ENCODE measurements around the gene PTPRD.
"Not testable (repeated sequence)": the region's sequence is repeated elsewhere in the genome, so short reads cannot be mapped to it uniquely, and the experiment has no call there.

PTPRD gene

DNA sequence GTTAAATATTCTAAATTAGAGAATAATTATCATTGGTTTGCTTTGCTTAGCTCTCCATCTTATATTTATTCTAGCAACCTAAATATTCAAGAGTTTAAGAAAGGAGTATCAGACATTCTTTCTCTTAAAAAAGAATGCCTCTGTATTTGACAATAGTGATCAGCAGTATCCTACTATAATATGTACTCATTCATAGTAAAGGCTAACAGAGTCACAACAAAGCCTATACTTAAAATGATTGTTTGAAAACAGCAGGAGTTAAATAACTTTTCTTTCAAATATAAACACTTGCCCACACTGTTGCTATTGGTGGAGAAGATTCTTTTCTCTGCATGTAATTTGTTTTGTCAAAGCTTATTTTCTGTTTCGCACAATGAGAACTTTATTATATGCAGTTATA, 178.4 kb downstream of the PTPRD start:
- H3K9me3 ChIP-seq (ENCODE audit: control insufficient read depth, insufficient read depth, low read length), result no peaks in the 10 kb centered on the region

DNA sequence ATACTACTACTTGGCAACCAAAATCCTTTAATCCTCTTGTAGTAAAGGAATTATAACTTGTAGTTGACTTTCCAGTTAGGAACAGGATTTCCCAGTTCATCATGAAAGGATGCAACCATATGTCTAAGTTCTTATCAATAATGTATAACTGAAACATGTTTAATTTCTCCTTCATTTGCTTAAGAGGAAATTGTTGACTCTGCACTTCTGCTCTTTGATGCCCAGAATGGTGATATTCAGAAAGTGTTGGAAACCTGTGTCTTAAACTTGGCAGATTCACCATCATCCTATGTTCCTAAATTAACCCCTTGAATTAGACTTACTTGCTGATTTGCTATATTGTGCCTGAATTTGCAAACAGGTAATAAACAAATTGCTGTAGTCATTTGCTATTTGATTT, 201.5 kb downstream of the PTPRD start:
- H3K9ac ChIP-seq (ENCODE audit: low read depth, low read length), result no peak overlapping the region
- no peaks in the 10 kb centered on the region for H3K36me3 ChIP-seq (ENCODE audit: insufficient read depth, low read length)
- H3K4me1 ChIP-seq (ENCODE audit: insufficient read depth, low read length), result no peaks in the 10 kb centered on the region
- H3K9me3 ChIP-seq (ENCODE audit: control insufficient read depth, insufficient read depth, low read length), result no peaks in the 10 kb centered on the region

More for the DNA sequence above, 178.4 kb downstream of the PTPRD start:
- Histone ChIP-seq H3K4me1 (ENCODE audit: insufficient read depth, low read length) (peaks cover 11% of the 10 kb centered on the region; the same call in 1 of the 2 replicates), H3K9ac (ENCODE audit: low read depth, low read length) (no peak overlapping the region), H3K36me3 (ENCODE audit: insufficient read depth, low read length) (no peaks in the 10 kb centered on the region)

DNA sequence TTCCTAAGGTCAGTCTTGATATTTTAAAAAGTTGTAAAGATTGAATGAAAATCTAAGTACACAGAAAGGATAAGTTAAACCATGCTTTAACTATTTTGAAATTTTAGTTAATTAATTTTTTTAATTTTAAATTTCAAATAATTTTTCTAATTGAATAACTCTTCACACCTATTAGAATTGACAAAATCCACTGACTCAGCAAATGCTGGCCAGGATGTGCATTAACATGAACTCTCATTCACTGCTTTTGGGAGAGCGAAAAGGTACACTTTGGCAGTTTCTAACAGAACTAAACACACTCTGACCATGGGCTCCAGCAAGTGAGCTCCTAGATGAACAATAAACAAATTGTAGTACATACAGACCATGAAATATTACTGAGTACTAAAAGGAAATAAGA, 209.5 kb downstream of the PTPRD start:
- Histone ChIP-seq H3K9me3 (ENCODE audit: control insufficient read depth, insufficient read depth, low read length) (no peaks in the 10 kb centered on the region), H3K4me1 (ENCODE audit: insufficient read depth, low read length) (no peaks in the 10 kb centered on the region), H3K9ac (ENCODE audit: low read depth, low read length) (no peak overlapping the region), H3K36me3 (ENCODE audit: insufficient read depth, low read length) (no peaks in the 10 kb centered on the region)

DNA sequence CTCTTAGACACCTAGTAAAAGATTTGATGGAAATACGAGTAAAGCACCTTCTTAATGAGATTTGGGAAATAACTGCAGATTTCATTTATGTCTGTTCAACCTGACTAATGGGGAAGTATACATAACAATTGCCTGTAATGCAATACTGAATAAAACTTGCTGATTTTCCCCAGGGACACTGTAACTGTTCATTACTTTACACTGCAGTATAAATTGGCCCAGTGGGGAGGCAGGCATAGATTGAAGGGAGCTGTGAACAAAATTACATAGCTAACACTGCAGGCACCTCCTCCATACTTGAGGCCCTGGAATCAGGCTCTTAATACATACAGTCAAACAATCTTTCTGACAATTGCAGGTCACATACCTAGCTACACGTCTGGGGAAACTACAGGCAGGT, 216.2 kb downstream of the PTPRD start:
- H3K4me1 ChIP-seq (ENCODE audit: insufficient read depth, low read length), result no peaks in the 10 kb centered on the region
- no peak overlapping the region for H3K9ac ChIP-seq (ENCODE audit: low read depth, low read length)

DNA sequence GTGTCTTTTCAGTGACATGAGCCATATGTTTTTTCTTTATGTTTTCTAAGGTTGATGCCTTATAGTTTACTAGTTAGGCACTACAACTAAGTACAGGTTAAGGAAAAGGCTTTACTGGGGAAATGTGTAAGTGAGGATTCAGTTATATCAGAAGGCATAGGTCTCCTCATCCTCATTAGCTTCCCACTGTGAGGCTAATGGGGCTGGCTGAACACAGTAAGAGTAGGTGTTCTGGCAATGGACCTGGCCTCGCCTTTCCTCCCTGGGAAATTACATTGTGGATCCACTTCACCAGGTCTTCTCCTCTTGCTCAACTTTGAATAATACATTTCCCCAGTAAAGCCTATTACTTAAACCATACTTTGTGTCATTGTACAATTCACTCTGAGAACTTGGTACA, 225.5 kb downstream of the PTPRD start:
- H3K9ac ChIP-seq (ENCODE audit: low read depth, low read length), result no peak overlapping the region
- H3K9me3 ChIP-seq (ENCODE audit: control insufficient read depth, insufficient read depth, low read length), result no peaks in the 10 kb centered on the region
- H3K36me3 ChIP-seq (ENCODE audit: insufficient read depth, low read length), result no peaks in the 10 kb centered on the region
- no peaks in the 10 kb centered on the region for H3K4me1 ChIP-seq (ENCODE audit: insufficient read depth, low read length)

More for the DNA sequence above, 216.2 kb downstream of the PTPRD start:
- Histone ChIP-seq H3K9me3 (ENCODE audit: control insufficient read depth, insufficient read depth, low read length) (no peaks in the 10 kb centered on the region), H3K36me3 (ENCODE audit: insufficient read depth, low read length) (no peaks in the 10 kb centered on the region)

DNA sequence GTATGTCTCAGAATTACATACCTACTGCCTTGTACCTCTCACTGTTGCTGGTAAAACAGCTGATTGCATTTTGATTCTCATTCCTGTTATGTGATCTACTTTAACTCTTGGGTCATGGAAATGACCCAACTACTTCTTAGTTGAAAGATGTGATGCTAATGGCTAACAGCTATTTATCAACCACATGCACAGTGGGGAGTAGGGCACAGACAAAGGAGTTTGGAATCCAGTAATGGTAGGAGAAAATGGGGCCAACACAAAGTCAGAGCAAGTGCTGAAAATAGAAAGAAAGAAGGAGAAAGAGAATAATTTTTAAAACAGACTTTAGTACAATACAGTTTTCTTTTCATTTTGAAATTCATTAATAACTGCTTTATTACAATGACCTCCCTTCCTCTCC, 241.0 kb downstream of the PTPRD start:
- no peak overlapping the region for H3K9ac ChIP-seq (ENCODE audit: low read depth, low read length)
- no peaks in the 10 kb centered on the region for H3K9me3 ChIP-seq (ENCODE audit: control insufficient read depth, insufficient read depth, low read length)
- no peaks in the 10 kb centered on the region for H3K36me3 ChIP-seq (ENCODE audit: insufficient read depth, low read length)
- peaks cover 11% of the 10 kb centered on the region for H3K4me1 ChIP-seq (ENCODE audit: insufficient read depth, low read length)

DNA sequence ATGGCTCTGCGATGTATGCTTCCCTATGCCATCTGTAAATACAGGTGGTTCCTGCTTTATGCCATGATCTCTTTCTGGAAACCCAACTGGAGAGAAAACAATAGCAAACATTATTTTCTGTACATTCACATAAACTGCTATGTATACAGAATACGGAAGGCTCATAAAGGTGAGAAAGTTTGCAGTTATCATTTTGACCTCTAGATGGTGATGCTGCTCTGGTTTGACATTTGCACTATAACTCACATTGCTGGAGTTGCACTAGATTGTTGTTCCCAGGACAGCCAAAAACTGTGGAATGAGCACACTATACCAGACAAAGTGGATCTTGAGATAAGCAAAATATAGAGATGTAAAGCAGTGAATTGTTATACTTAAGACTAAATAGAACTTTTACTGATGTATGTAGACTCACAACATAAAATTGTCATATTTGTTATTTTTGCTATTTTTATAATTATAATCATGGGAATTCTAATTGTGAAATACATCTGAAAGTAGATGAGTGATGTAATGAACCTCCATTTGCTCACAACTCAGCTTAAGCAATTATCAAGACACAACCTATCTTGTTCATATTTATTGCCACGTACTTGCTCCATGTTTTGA, 246.5 kb downstream of the PTPRD start:
- Histone ChIP-seq H3K9ac (ENCODE audit: low read depth, low read length) (no peak overlapping the region), H3K9me3 (ENCODE audit: control insufficient read depth, insufficient read depth, low read length) (no peaks in the 10 kb centered on the region), H3K36me3 (ENCODE audit: insufficient read depth, low read length) (no peaks in the 10 kb centered on the region), H3K4me1 (ENCODE audit: insufficient read depth, low read length) (no peaks in the 10 kb centered on the region)

DNA sequence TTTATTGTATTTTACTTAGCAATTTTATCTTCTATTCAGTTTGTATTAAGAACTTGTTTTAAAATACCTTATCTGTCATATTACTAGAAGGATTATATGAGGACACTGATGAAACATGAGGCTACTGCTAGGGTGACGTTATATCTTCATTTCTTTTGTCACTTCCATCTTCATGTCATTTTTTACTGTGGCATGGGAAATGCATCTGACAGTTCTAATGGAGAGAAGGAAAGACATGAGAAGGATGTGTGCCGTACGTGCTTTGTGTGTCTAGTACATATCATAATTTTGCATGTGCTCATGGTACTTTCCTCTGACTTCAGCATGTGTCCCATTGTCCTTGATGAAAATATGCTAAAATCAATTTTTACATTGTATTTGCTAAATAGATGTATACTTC, 258.2 kb downstream of the PTPRD start:
- Histone ChIP-seq H3K9me3 (ENCODE audit: control insufficient read depth, insufficient read depth, low read length) (no peaks in the 10 kb centered on the region), H3K9ac (ENCODE audit: low read depth, low read length) (no peak overlapping the region), H3K36me3 (ENCODE audit: insufficient read depth, low read length) (no peaks in the 10 kb centered on the region), H3K4me1 (ENCODE audit: insufficient read depth, low read length) (peaks cover 5% of the 10 kb centered on the region; the same call in 1 of the 2 replicates)

DNA sequence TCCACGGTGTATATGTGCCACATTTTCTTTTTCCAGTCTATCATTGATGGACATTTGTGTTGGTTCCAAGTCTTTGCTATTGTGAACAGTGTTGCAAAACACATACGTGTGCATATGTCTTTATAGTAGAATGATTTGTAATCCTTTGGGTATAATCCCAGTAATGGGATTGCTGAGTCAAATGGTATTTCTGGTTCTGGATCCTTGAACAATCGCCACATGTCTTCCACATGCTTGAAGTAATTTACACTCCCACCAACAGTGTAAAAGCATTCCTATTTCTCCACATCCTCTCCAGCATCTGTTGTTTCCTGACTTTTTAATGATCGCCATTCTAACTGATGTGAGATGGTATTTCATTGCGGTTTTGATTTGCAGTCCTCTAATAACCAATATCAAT, 267.2 kb downstream of the PTPRD start:
- H3K36me3 ChIP-seq (ENCODE audit: insufficient read depth, low read length); H3K4me1 ChIP-seq (ENCODE audit: insufficient read depth, low read length); H3K9ac ChIP-seq (ENCODE audit: low read depth, low read length); H3K9me3 ChIP-seq (ENCODE audit: control insufficient read depth, insufficient read depth, low read length): not testable (repeated sequence)

DNA sequence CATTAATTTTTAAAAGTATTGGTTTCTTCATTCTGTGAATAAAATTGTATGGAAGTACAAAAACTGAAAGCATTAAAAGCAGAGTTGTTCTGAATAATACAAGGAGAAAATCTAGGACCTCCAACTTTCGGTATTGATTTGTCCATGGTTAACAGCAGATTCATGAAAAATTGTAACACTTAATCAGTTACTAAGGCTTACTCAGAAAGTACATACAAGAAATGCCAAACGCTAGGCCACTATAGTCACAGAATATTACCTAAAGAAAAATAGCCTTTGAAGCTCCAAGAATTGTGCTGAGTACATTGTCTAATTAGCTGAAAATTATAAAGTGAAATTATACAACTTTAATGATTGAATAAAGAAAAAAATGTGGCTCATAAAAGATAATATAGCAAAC, 271.7 kb downstream of the PTPRD start:
- Histone ChIP-seq H3K4me1 (ENCODE audit: insufficient read depth, low read length) (peaks cover 6% of the 10 kb centered on the region; the same call in 1 of the 2 replicates), H3K36me3 (ENCODE audit: insufficient read depth, low read length) (no peaks in the 10 kb centered on the region), H3K9ac (ENCODE audit: low read depth, low read length) (no peak overlapping the region), H3K9me3 (ENCODE audit: control insufficient read depth, insufficient read depth, low read length) (no peaks in the 10 kb centered on the region; the same call in 1 of the 2 replicates)

DNA sequence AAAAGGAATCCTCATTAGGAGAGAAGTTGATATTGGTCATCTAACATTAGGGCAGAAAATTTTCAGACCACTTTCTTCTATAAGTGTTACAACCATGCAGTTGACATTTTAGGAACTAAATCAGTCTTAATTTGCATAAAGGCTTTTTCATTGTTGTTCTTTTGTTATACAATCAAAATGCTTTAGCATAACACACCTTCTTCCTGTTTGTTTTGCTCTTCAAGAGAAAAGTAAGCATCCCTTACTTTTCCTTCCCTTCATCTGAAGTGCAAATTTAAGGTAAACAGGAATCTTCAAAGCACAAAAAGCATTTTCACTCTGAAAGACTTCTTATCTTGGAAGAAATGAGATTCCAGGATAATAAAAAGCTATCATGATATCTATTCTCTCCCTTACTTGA, 273.6 kb downstream of the PTPRD start:
- Histone ChIP-seq H3K36me3 (ENCODE audit: insufficient read depth, low read length) (no peaks in the 10 kb centered on the region), H3K9ac (ENCODE audit: low read depth, low read length) (no peak overlapping the region), H3K9me3 (ENCODE audit: control insufficient read depth, insufficient read depth, low read length) (no peaks in the 10 kb centered on the region; the same call in 1 of the 2 replicates), H3K4me1 (ENCODE audit: insufficient read depth, low read length) (peaks cover 6% of the 10 kb centered on the region; the same call in 1 of the 2 replicates)

DNA sequence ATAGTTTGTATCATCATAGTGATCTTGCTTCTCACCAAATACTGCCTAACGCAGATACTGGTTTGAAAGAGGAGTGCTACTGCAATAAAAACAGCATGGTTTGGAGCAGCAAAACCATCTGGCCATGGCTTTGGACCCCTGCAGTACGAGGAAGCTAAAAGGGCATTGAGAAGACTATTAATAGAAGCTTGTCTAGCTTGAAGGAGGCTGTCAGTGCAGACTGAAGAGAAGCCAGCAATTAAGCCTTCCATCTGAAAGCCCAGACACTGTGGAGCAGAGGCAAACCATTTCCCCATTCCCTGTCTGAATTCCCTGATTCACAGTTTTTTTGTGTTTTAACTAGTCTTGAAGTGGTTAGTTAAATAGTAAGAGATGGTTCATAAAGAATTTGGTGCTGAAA, 281.6 kb downstream of the PTPRD start:
- no peaks in the 10 kb centered on the region for H3K36me3 ChIP-seq (ENCODE audit: insufficient read depth, low read length)
- no peaks in the 10 kb centered on the region for H3K9me3 ChIP-seq (ENCODE audit: control insufficient read depth, insufficient read depth, low read length)

DNA sequence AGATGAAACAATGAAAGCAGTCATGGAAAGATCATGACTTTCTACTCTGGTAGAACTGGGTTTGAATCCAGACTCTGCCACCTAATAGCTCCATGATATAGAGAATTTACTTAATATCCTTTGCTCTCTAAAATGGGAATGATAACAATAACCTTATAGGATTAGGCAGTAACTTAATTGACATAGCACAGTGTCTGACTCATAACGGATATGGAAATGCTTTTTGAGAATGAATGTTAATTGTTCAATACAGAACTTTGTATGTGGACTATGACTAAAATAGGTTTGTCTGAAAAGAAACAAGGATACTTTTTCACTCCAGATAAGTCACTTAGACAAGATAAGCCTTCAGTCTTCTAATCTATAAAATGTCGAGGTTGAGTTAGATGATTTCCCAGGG, 330.7 kb downstream of the PTPRD start:
- no peak overlapping the region for H3K9ac ChIP-seq (ENCODE audit: low read depth, low read length)
- no peaks in the 10 kb centered on the region for H3K9me3 ChIP-seq (ENCODE audit: control insufficient read depth, insufficient read depth, low read length)
- no peaks in the 10 kb centered on the region for H3K36me3 ChIP-seq (ENCODE audit: insufficient read depth, low read length)
- H3K4me1 ChIP-seq (ENCODE audit: insufficient read depth, low read length), result no peaks in the 10 kb centered on the region

More for the DNA sequence above, 281.6 kb downstream of the PTPRD start:
- H3K4me1 ChIP-seq (ENCODE audit: insufficient read depth, low read length), result peaks cover 11% of the 10 kb centered on the region
- no peak overlapping the region for H3K9ac ChIP-seq (ENCODE audit: low read depth, low read length)

DNA sequence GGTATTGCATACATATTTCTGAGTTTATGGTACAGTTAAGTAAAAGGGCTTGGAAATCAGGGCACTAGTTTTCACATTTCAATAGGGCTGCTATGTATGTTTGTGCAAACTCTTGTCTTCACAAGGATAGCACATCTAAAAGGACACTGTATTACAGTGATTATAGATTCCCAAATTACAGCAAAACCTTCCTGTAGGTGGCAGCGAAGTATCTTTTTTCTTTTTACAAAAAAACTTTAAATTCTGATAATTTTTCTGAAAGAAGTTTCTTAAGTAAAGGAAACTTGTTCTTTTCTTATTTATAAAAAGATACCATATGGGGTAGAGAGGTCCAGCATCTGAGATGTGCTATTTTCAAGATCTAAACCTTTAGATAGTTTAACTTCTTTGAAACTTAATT, 337.8 kb downstream of the PTPRD start:
- Histone ChIP-seq H3K36me3 (ENCODE audit: insufficient read depth, low read length) (no peaks in the 10 kb centered on the region), H3K9ac (ENCODE audit: low read depth, low read length) (no peak overlapping the region), H3K9me3 (ENCODE audit: control insufficient read depth, insufficient read depth, low read length) (no peaks in the 10 kb centered on the region), H3K4me1 (ENCODE audit: insufficient read depth, low read length) (peaks cover 5% of the 10 kb centered on the region; the same call in 1 of the 2 replicates)

DNA sequence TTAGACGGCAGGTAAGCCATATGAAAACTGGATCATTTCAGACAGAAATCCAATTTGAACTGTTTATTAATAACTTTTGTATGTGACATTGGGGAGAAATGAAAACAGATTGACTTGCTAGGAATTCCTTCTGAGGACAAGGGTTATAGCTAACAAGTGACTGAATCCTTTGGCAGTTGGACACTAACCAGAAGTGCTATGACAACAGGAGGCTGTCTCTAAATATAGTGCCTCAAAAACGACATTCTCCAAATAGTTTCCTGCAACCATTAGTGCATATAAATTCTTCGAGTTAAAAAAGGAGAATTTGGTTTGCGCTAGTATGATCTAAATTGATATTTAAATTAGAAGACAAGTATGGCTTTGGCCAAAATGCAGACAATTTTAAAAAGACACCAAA, 338.6 kb downstream of the PTPRD start:
- no peaks in the 10 kb centered on the region for H3K36me3 ChIP-seq (ENCODE audit: insufficient read depth, low read length)

More for the DNA sequence above, 338.6 kb downstream of the PTPRD start:
- no peaks in the 10 kb centered on the region for H3K9me3 ChIP-seq (ENCODE audit: control insufficient read depth, insufficient read depth, low read length)
- peaks cover 5% of the 10 kb centered on the region; the same call in 1 of the 2 replicates for H3K4me1 ChIP-seq (ENCODE audit: insufficient read depth, low read length)
- H3K9ac ChIP-seq (ENCODE audit: low read depth, low read length), result no peak overlapping the region
